K562 (cell line): Measurements from ENCODE around the gene RXRB. TPM values are rescaled to one million over a fixed set of nuclear protein-coding genes. Genes with fewer than 3 reads are reported as not detected.

Experiments used
- ATAC-seq: fragments of 200-7000 bp; cut with Tn5 transposase; 3 replicates; pipeline ENCODE4 v1.9.1; 2020; ENCODE audit warnings: moderate library complexity
- BruUV-seq: library from RNA; stranded (reverse); fragments of 400-500 nt; replicated peaks from 2 replicates; lab custom pipeline; 2021; lab: Mats Ljungman, UMichigan
- CTCF ChIA-PET: fragments of 300-600 bp; formaldehyde crosslinking; extraction: SDS; loops from one replicate; lab custom pipeline; 2021; ENCODE audit warnings: low intra/inter-chr PET ratio; lab: Yijun Ruan, JAX
- POLR2A ChIA-PET: fragments of 300-600, 350-650 bp; sonication (Branson Sonifier 250); formaldehyde crosslinking; extraction: SDS; loops from one replicate; lab custom pipeline; 2021; ENCODE audit warnings: antibody characterized with exemption, inconsistent platforms; lab: Yijun Ruan, JAX
- DNase-seq, 4 experiments: peaks; one replicate each; pipeline versions ENCODE4 v3.0.0 to v3.0.0-alpha.2; 2011 to 2018; ENCODE audit warnings: low spot score in 3 of 4, mixed read lengths in 3 of 4; ENCODE audit errors: extremely low read depth in 1 of 4
- FAIRE-seq: peaks from 2 replicates; lab custom pipeline; 2011; peaks lifted over from hg19 to GRCh38; lab: Jason Lieb, UNC
- H2AFZ ChIP-seq: 2 replicates; pipeline ENCODE4 v1.6.0; 2011; ENCODE audit warnings: low read depth, low read length, control low read depth, inconsistent platforms
- H3K27ac ChIP-seq: fragments of 200-600 bp; 3 replicates; pipeline ENCODE4 v1.8.0; 2011; ENCODE audit warnings: low read depth, mild to moderate bottlenecking, control low read depth, inconsistent platforms, low read length, moderate library complexity, mixed read lengths; ENCODE audit errors: extremely low read depth
- H3K27me3 ChIP-seq, 2 experiments: fragments of 300-600 bp in 1 of 2; 2 replicates in 1 of 2; 3 replicates in 1 of 2; pipeline versions ENCODE4 v1.6.0 to v1.8.0; 2011; ENCODE audit warnings: inconsistent platforms in 2 of 2, low read length in 2 of 2, mild to moderate bottlenecking in 1 of 2, mixed read lengths in 1 of 2, moderate library complexity in 1 of 2; ENCODE audit not compliant: control insufficient read depth in 2 of 2, insufficient read depth in 2 of 2
- H3K36me3 ChIP-seq: fragments of 300-600 bp; 3 replicates; pipeline ENCODE4 v1.8.0; 2011; ENCODE audit warnings: mild to moderate bottlenecking, low read length, inconsistent platforms; ENCODE audit not compliant: control insufficient read depth, insufficient read depth
- H3K4me1 ChIP-seq, 2 experiments: fragments of 200-600 bp in 1 of 2; replicated peaks in 1 of 2; 2 replicates in 1 of 2; 3 replicates in 1 of 2; pipeline versions ENCODE4 v1.5.1 to v1.8.0; 2011; ENCODE audit warnings: inconsistent platforms in 2 of 2, low read length in 2 of 2, mild to moderate bottlenecking in 1 of 2, mixed read lengths in 1 of 2, moderate library complexity in 1 of 2; ENCODE audit not compliant: control insufficient read depth in 2 of 2, insufficient read depth in 2 of 2
- H3K4me2 ChIP-seq: 2 replicates; pipeline ENCODE4 v1.6.1; 2011; ENCODE audit warnings: low read length, control low read depth, inconsistent platforms, mixed read lengths; ENCODE audit not compliant: insufficient read depth
- H3K4me3 ChIP-seq: fragments of 200-600 bp; sonication (generic), shearing (Covaris generic); 2 replicates; pipeline ENCODE4 v1.5.1; 2016; ENCODE audit warnings: control low read depth, inconsistent platforms
- H3K79me2 ChIP-seq: fragments of 200-600 bp; 3 replicates; pipeline ENCODE4 v1.8.0; 2011; ENCODE audit warnings: low read length, inconsistent platforms; ENCODE audit not compliant: control insufficient read depth, insufficient read depth
- H3K9ac ChIP-seq, 2 experiments: 2 replicates each; pipeline versions ENCODE4 v1.6.0 to v1.6.1; 2011; ENCODE audit warnings: low read depth in 2 of 2, low read length in 2 of 2, control low read depth in 1 of 2, inconsistent platforms in 1 of 2, mild to moderate bottlenecking in 1 of 2, mixed read lengths in 1 of 2; ENCODE audit not compliant: insufficient read depth in 1 of 2
- H3K9me1 ChIP-seq: one replicate; pipeline ENCODE4 v1.6.0; 2011; ENCODE audit warnings: inconsistent platforms, mild to moderate bottlenecking, low read length, moderate library complexity; ENCODE audit not compliant: control insufficient read depth, insufficient read depth
- H3K9me3 ChIP-seq: replicated peaks from 2 replicates; pipeline ENCODE4 v1.5.1; 2011; ENCODE audit warnings: low read depth, low read length, inconsistent platforms; ENCODE audit not compliant: control insufficient read depth, insufficient read depth
- H4K20me1 ChIP-seq: replicated peaks from 2 replicates; pipeline ENCODE4 v1.6.1; 2011; ENCODE audit warnings: low read length, inconsistent platforms, mixed read lengths; ENCODE audit not compliant: control insufficient read depth, insufficient read depth
- HNRNPH1 ChIP-seq: fragments of 200-400 bp; formaldehyde crosslinking; optimal IDR thresholded peaks from 2 replicates; pipeline ENCODE3; 2017; ENCODE audit warnings: low read depth, mild to moderate bottlenecking, low read length, moderate library complexity
- POLR2G ChIP-seq: fragments of 200-400 bp; formaldehyde crosslinking; IDR thresholded peaks from 2 replicates; pipeline ENCODE4 v1.6.1; 2017; ENCODE audit warnings: low read depth, mild to moderate bottlenecking, antibody characterized with exemption, low read length, moderate library complexity
- SRSF3 ChIP-seq: fragments of 200-400 bp; formaldehyde crosslinking; IDR thresholded peaks from 2 replicates; pipeline ENCODE4 v1.6.1; 2016; ENCODE audit warnings: mild to moderate bottlenecking, low read length, moderate library complexity; ENCODE audit not compliant: insufficient read depth
- ZNF431 ChIP-seq: sonication (generic); formaldehyde crosslinking; IDR thresholded peaks from 2 replicates; pipeline ENCODE4 v1.8.0; 2022; ENCODE audit warnings: mild to moderate bottlenecking, missing genetic modification reagents
- WGBS: fragments of 100-300 bp; shearing (Covaris generic); methylation state at CpG from one replicate; pipeline ENCODE4 v1.1.6; 2016; ENCODE audit warnings: low coverage, mixed read lengths; ENCODE audit not compliant: insufficient coverage; ENCODE audit errors: missing lambda C conversion rate; 5-methylcytosine and 5-hydroxymethylcytosine counted together
- in situ Hi-C: fragments of 300-500 bp; cut with MboI; formaldehyde crosslinking; loops from 4 replicates; pipeline ENCODE4 v1.15.0; 2018; ENCODE audit warnings: inconsistent platforms, mixed read lengths
- intact Hi-C: fragments of 100-400 bp; cut with micrococcal nuclease; formaldehyde crosslinking; loops from 2 replicates; pipeline ENCODE4 v1.14.2; 2022
- polyA plus RNA-seq, 8 experiments: library from polyadenylated mRNA; depleted of rRNA in 4 of 8; stranded (reverse) in 5 of 8; unstranded in 3 of 8; fragments of >200 nt; fragmentation: Nextera tagmentation in 2 of 8; fragmentation: Illumina TruSeq in 1 of 8; extraction: Ambion mirVana in 2 of 8; extraction: Trizol in 1 of 8; gene quantifications; 2 replicates each; pipeline versions ENCODE4 v1.2.1 to v1.2.3, GENCODE V29; 2011 to 2014; ENCODE audit warnings: inconsistent platforms in 1 of 8, missing spikeins in 1 of 8
- total RNA-seq, 7 experiments: library from RNA; depleted of rRNA in 6 of 7; stranded (reverse); fragments of >200 nt in 6 of 7; fragmentation: Illumina TruSeq in 2 of 7; extraction: Trizol in 2 of 7; gene quantifications; 2 replicates each; pipeline versions ENCODE4 v1.2.1 to v1.2.3, GENCODE V29; 2011 to 2021; ENCODE audit warnings: low replicate concordance in 1 of 7

RXRB gene
- total and polyA plus RNA-seq, 9 of the 15 experiments (the other 6 are each of a cell fraction or from before 2014, with no cell fraction given) = 0.76 to 35.5 (median 18.4) TPM

- no TSS peak for BruUV-seq
- no peaks in the 10 kb centered on the region for H3K9me3 ChIP-seq
- WGBS = 19% methylated on average over 6 of the region's 9 CpGs
- peak in 1 of 4 experiments; percentile 14 for DNase-seq
- no peak overlapping the region for H2AFZ ChIP-seq
- peaks cover 5 to 11% of the 10 kb centered on the region in 2 experiments; a peak in 3 of 5 replicates for H3K27me3 ChIP-seq
- FAIRE-seq = no peak
- in situ Hi-C loops (no loop called here), intact Hi-C loops (no loop called here)
- peaks cover 15% of the 10 kb centered on the region; the same call in 2 of the 3 replicates for H3K36me3 ChIP-seq
- CTCF ChIA-PET = no interaction called here
- no peaks in the 10 kb centered on the region for H4K20me1 ChIP-seq
- no peak for TF ChIP-seq HNRNPH1
- TF ChIP-seq ZNF431 (CRISPR knock-in tag) = no peak
- TF ChIP-seq POLR2G = peak; percentile 49; the same call in 1 of the 2 replicates
- TF ChIP-seq SRSF3 = no peak
- TF ChIP-seq, all 486 proteins: peak for 1
- H3K9me1 ChIP-seq = no peaks in the 10 kb centered on the region
- H3K4me3 ChIP-seq = no peak overlapping the region
- no peak overlapping the region for H3K27ac ChIP-seq
- POLR2A ChIA-PET = interaction anchor here (1.1 to 1.3 kb wide), 2 partner anchors 7 to 13 kb away, joined by 4 read pairs; partner anchors contain the start of gene RING1
- H3K4me2 ChIP-seq = no peak overlapping the region
- peaks cover 0 to 31% of the 10 kb centered on the region in 2 experiments; a peak in 2 of 5 replicates for H3K4me1 ChIP-seq
- peak overlapping the region in 1 of 2 experiments; percentile 65; a peak in 1 of 4 replicates for H3K9ac ChIP-seq
- no peaks in the 10 kb centered on the region for H3K79me2 ChIP-seq
- ATAC-seq = no peak
These were observed 15.0 kb upstream of the RXRB start for GRCh38 chr6:33215271-33216116.
